ENCODE results near the gene PTGER1.

The PTGER1 gene

DNA sequence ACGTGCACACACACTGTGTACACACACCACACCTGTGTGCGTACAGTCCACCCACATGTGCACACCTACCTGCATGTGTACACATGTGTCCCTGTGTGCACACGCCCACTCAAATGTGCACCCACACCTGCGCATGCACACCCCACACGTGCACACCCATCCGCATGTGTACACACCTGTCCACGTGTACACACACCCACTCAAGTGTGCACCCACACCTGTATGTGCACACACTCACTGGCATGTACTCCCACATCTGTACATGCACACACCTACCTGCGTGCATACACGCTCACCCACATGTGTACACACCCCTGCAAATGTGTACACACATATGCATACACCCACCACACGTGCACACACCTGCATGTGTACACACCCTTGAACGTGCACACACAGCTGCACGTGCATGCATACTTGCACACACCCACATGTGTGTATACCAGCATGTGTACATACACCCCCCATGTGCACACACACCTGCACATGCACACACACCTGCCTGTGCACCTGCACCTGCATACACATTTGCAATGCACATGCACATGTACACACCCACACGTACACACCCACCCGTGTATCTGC lies 31.4 kb downstream of the PTGER1 start:
- Histone ChIP-seq H3K9me3 (no peaks in the 10 kb centered on the region), H4K20me1 (peaks cover 25% of the 10 kb centered on the region; the same call in 1 of the 2 replicates), H3K27me3 (no peaks in the 10 kb centered on the region), H3K4me2 (no peak overlapping the region), H3K9ac (no peak overlapping the region), H3K27ac (no peak overlapping the region), H3K4me1 (peaks cover 26% of the 10 kb centered on the region), H3K4me3 (no peak overlapping the region), H3K36me3 (peaks cover 82% of the 10 kb centered on the region)
- no peak for TF ChIP-seq Cebpa-rat (IDR thresholded peaks at IDR 0.05)

DNA sequence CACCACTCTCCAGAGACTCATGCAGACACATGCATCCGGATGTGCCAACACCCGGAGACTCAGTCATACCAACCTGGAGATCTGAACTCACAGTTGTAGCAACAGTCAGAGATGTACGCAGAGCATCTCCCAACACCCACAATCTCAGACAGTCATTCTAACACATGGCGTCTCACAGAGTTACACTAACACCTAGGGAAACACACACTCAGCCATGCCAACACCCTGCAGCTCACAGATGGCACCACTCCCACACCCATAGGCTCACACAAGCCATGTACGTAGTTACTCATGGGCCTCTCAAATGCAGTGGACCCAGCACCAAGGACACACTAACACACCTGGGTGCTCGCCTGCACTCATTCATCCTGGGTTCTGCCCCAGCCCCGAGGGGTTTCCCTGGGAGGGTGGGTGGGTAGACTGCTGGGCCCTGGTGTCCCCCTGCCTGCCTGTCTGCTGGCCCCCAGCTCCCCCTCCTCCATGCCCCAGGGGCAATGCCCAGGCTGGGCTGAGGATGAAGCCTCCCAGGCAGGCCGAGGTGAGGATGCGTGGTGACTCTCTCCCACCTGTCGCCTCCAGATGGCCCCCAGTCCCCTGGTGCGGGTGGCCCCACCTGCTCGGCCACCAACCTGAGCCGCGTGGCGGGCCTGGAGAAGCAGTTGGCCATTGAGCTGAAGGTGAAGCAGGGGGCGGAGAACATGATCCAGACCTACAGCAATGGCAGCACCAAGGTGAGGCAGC lies 32.1 kb downstream of the PTGER1 start:
- Histone ChIP-seq H3K36me3 (peaks cover 76% of the 10 kb centered on the region), H3K4me3 (no peak overlapping the region), H3K4me1 (peaks cover 32% of the 10 kb centered on the region), H3K4me2 (no peak overlapping the region), H3K9me3 (no peaks in the 10 kb centered on the region), H4K20me1 (peaks cover 19% of the 10 kb centered on the region; the same call in 1 of the 2 replicates), H3K27me3 (no peaks in the 10 kb centered on the region), H3K27ac (no peak overlapping the region), H3K9ac (no peak overlapping the region)
- TF ChIP-seq Cebpa-rat (IDR thresholded peaks at IDR 0.05) = no peak

DNA sequence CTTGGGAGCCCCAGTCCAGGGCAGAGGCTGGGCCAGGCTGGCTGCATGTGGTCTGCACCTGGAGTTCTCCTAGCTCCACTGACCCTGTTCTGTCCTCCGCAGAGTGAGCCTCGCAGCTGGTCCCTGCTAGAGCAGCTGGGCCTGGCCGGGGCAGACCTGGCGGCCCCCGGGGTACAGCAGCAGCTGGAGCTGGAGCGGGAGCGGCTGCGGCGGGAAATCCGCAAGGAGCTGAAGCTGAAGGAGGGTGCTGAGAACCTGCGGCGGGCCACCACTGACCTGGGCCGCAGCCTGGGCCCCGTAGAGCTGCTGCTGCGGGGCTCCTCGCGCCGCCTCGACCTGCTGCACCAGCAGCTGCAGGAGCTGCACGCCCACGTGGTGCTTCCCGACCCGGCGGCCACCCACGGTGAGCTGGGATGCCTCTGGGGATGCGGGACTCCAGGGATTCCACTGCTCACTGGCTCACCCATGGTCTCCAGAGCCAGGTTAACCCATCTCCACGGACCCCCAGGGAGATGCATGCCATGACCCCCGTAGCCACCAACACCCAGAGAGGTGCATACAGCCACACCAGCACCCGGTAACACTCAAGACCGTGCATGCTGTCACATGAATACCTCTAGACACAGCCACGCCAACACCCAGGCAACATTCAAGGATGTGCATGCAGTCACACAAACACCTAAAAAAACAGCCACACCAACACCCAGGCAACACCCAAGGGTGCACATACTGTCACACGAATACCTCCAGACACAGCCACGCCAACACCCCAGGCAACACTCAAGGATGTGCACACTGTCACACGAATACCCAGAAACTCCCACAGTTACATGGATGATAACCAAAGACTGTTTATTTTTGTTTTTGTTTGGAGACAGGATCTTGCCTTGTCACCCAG lies 33.9 kb downstream of the PTGER1 start:
- H3K27me3 ChIP-seq = no peaks in the 10 kb centered on the region
- H3K4me3 ChIP-seq = peak overlapping the region; percentile 68; the same call in 1 of the 2 replicates
- TF ChIP-seq Cebpa-rat (IDR thresholded peaks at IDR 0.05) = no peak
- peak overlapping the region; percentile 78 for H3K9ac ChIP-seq
- H3K9me3 ChIP-seq = no peaks in the 10 kb centered on the region
- peaks cover 28% of the 10 kb centered on the region for H4K20me1 ChIP-seq
- H3K36me3 ChIP-seq = peaks cover 74% of the 10 kb centered on the region
- peak overlapping the region; percentile 89 for H3K27ac ChIP-seq
- peaks cover 35% of the 10 kb centered on the region for H3K4me1 ChIP-seq
- peak overlapping the region; percentile 99 for H3K4me2 ChIP-seq

DNA sequence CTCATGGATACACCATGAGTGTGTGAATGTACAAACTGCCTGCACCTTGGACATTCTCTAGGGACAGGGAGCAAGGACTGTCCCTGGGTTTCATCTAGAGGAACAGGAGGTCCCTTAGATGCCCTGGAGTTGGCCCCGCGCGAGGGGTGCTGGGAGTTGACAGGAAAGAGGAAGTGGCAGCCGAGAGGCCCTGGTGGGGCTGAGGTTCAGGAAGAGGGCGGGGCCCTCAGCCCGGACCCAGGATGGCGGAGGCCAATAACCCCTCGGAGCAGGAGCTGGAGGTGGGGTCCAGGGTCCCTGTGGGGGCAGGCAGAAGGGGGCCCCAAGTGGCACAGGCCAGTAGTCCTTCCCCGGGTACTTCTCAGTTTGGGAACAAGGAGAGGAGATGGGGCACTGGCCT lies 35.1 kb downstream of the PTGER1 start:
- H3K4me2 ChIP-seq = peak overlapping the region; percentile 99
- H3K9ac ChIP-seq = peak overlapping the region; percentile 78
- H3K27me3 ChIP-seq = no peaks in the 10 kb centered on the region
- H3K4me3 ChIP-seq = peak overlapping the region; percentile 68
- peaks cover 46% of the 10 kb centered on the region for H3K4me1 ChIP-seq
- peaks cover 70% of the 10 kb centered on the region for H3K36me3 ChIP-seq
- no peaks in the 10 kb centered on the region for H3K9me3 ChIP-seq
- H4K20me1 ChIP-seq = peaks cover 40% of the 10 kb centered on the region
- H3K27ac ChIP-seq = peak overlapping the region; percentile 89
- TF ChIP-seq Cebpa-rat (IDR thresholded peaks at IDR 0.05) = no peak

- Histone ChIP-seq H3K4me3 (no peak overlapping the region), H3K4me2 (peak overlapping the region; percentile 99), H3K36me3 (peaks cover 64% of the 10 kb centered on the region), H3K9me3 (no peaks in the 10 kb centered on the region), H3K27ac (0 out of 2 replicates have a peak overlapping the region, but pooled peaks have one; percentile 13), H3K27me3 (no peaks in the 10 kb centered on the region), H3K9ac (0 out of 2 replicates have a peak overlapping the region, but pooled peaks have one; percentile 24), H3K4me1 (peaks cover 57% of the 10 kb centered on the region), H4K20me1 (peaks cover 47% of the 10 kb centered on the region)
- TF ChIP-seq Cebpa-rat (IDR thresholded peaks at IDR 0.05) = no peak
Measured at GRCh38 chr19:14439014-14439413, 36.1 kb downstream of the PTGER1 start.

DNA sequence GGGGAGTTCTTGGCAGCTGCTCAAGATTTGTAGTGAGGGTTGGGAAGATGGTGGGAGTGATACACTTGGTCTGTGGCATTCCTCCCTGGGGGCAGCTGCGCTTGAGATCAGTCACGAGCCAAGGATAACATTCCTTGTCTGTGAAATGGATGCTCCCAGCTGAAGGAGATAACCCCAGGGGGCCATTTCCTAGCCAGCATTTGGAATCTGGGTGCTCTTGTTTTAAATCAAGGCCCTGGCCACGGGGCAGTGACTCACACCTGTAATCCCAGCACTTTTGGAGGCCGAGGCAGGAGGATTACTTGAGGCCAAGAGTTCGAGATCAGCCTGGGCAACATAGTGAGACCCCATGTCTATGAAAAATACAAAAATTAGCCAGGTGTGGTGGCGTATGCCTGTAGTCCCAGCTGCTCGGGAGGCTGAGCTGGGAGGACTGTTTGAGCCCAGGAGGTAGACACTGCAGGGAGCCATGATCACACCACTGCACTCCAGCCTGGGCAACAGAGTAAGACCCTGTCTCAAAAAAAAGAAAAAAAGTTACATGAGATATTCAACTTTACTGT lies 37.5 kb downstream of the PTGER1 start:
- Histone ChIP-seq H3K4me3 (no peak overlapping the region), H4K20me1 (peaks cover 47% of the 10 kb centered on the region), H3K4me1 (peaks cover 60% of the 10 kb centered on the region), H3K9me3 (no peaks in the 10 kb centered on the region), H3K9ac (no peak overlapping the region), H3K27ac (no peak overlapping the region), H3K36me3 (peaks cover 51% of the 10 kb centered on the region), H3K4me2 (no peak overlapping the region), H3K27me3 (no peaks in the 10 kb centered on the region)
- no peak for TF ChIP-seq Cebpa-rat (IDR thresholded peaks at IDR 0.05)

DNA sequence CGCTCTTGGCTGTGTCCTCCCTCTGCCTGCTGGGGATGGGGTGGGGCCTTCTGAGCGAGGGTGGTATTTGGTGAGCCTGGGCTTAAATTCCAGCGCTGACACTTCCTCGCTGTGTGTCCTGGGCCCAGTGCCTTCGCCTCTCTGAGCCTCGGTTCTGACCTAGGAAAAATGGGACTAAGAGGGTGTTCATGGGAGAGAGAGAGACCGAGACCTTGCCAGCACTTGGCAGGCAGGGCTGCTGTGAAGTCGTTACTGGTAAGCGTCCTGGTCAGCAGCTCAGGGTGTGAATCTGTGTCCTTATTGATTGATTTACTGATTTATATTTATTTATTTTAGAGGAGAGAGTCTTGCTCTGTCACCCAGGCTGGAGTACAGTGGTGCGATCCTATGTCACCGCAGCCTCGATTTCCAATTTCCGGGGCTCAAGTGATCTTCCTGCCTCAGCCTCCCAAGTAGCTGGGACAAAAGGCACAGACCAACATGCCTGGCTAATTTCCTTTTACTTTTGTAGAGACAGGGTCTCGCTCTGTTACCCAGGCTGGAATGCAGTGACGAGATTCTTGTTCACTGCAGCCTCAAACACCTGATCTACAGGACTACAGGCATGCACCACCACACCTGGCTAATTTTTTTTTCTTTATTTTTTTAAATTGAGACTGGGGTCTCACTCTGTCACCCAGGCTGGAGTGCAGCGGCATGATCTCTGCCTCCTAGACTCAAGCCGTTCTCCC lies 39.7 kb downstream of the PTGER1 start:
- H3K4me3 ChIP-seq = 0 out of 2 replicates have a peak overlapping the region, but pooled peaks have one; percentile 88

GRCh38 chr19:14434543-14435319 lies 40.4 kb downstream of the PTGER1 start:
- Histone ChIP-seq H3K9me3 (no peaks in the 10 kb centered on the region), H3K9ac (peak overlapping the region; percentile 87; the same call in 1 of the 2 replicates), H3K27me3 (no peaks in the 10 kb centered on the region), H3K4me2 (peak overlapping the region; percentile 91), H3K4me1 (peaks cover 72% of the 10 kb centered on the region), H3K27ac (peak overlapping the region; percentile 87), H4K20me1 (peaks cover 35% of the 10 kb centered on the region), H3K36me3 (peaks cover 29% of the 10 kb centered on the region), H3K4me3 (peak overlapping the region; percentile 88)
- no peak for TF ChIP-seq Cebpa-rat (IDR thresholded peaks at IDR 0.05)

More for the DNA sequence above, 39.7 kb downstream of the PTGER1 start:
- peaks cover 74% of the 10 kb centered on the region for H3K4me1 ChIP-seq
- H3K4me2 ChIP-seq = peak overlapping the region; percentile 91
- H4K20me1 ChIP-seq = peaks cover 38% of the 10 kb centered on the region
- no peaks in the 10 kb centered on the region for H3K27me3 ChIP-seq
- H3K27ac ChIP-seq = peak overlapping the region; percentile 87; the same call in 1 of the 2 replicates
- H3K9me3 ChIP-seq = no peaks in the 10 kb centered on the region
- no peak overlapping the region for H3K9ac ChIP-seq
- peaks cover 29% of the 10 kb centered on the region for H3K36me3 ChIP-seq
- no peak for TF ChIP-seq Cebpa-rat (IDR thresholded peaks at IDR 0.05)

Data from BLaER1 (cell line).